ENCODE results near the gene ZKSCAN1.
A peak's percentile ranks its signal among the peaks of the same experiment; 100 is the strongest.

Gene ZKSCAN1

GRCh38 chr7:100085515-100085914 is 70.1 kb downstream of the ZKSCAN1 start:
- CTCF ChIA-PET: interaction anchor here (1.5 kb wide), 1 partner anchor 16 kb away, joined by 4 read pairs; the partner anchor contains the start of genes AP4M1 and MCM7
- POLR2A ChIA-PET: interaction anchor here (0.6 to 2.7 kb wide), 2 partner anchors 15 to 16 kb away, joined by 3 to 9 read pairs; partner anchors contain the start of gene AP4M1
- no peak for TF ChIP-seq SUZ12 (IDR thresholded peaks at IDR 0.05)
- no peak for TF ChIP-seq L3MBTL2 (conservative IDR thresholded peaks at IDR 0.05)
- no peak for TF ChIP-seq ZNF384 (IDR thresholded peaks at IDR 0.05)
- no peak for TF ChIP-seq FOXA1 (IDR thresholded peaks at IDR 0.05)
- DNase-seq (ENCODE audit: extremely low spot score): no peak

- DNase-seq (ENCODE audit: extremely low spot score): no peak
- CTCF ChIA-PET: no interaction called here
- POLR2A ChIA-PET: interaction anchor here (1.0 kb wide), 2 partner anchors 13 to 14 kb away, joined by 5 read pairs; partner anchors contain the start of genes AP4M1 and MCM7
- no peak for TF ChIP-seq SUZ12 (IDR thresholded peaks at IDR 0.05)
- TF ChIP-seq BHLHE40 (IDR thresholded peaks at IDR 0.05; ENCODE audit: borderline replicate concordance): no peak
- TF ChIP-seq CTBP1 (IDR thresholded peaks at IDR 0.05; ENCODE audit: borderline replicate concordance): no peak
- TF ChIP-seq ZNF384 (IDR thresholded peaks at IDR 0.05): no peak
- no peak for TF ChIP-seq ELF4 (IDR thresholded peaks at IDR 0.05)
- TF ChIP-seq FOXK2 (IDR thresholded peaks at IDR 0.05): no peak
- no peak for TF ChIP-seq FOXM1 (IDR thresholded peaks at IDR 0.05; ENCODE audit: borderline replicate concordance)
- no peak for TF ChIP-seq TARDBP (IDR thresholded peaks at IDR 0.05)
- TF ChIP-seq NFRKB (IDR thresholded peaks at IDR 0.05): no peak
- TF ChIP-seq SP1 (IDR thresholded peaks at IDR 0.05): no peak
- TF ChIP-seq L3MBTL2 (conservative IDR thresholded peaks at IDR 0.05): no peak
- TF ChIP-seq PKNOX1 (IDR thresholded peaks at IDR 0.05): no peak
- TF ChIP-seq FOXA1 (IDR thresholded peaks at IDR 0.05): no peak
- no peak for TF ChIP-seq ARNT (IDR thresholded peaks at IDR 0.05)
- no peak for TF ChIP-seq LEF1 (IDR thresholded peaks at IDR 0.05; ENCODE audit: borderline replicate concordance)
- no peak for TF ChIP-seq HDGF (IDR thresholded peaks at IDR 0.05; ENCODE audit: borderline replicate concordance)
Observed at GRCh38 chr7:100087055-100087750, 71.8 kb downstream of the ZKSCAN1 start.

GRCh38 chr7:100088095-100088620 is 72.8 kb downstream of the ZKSCAN1 start:
- TF ChIP-seq LEF1 (IDR thresholded peaks at IDR 0.05; ENCODE audit: borderline replicate concordance): no peak
- TF ChIP-seq L3MBTL2 (conservative IDR thresholded peaks at IDR 0.05): no peak
- TF ChIP-seq PKNOX1 (IDR thresholded peaks at IDR 0.05): no peak
- CTCF ChIA-PET: no interaction called here
- no peak for DNase-seq (ENCODE audit: extremely low spot score)
- POLR2A ChIA-PET: interaction anchor here (0.6 to 3.9 kb wide), 2 partner anchors 13 to 81 kb away, joined by 3 to 100 read pairs; partner anchors contain the start of genes AP4M1, GAL3ST4 and MCM7

- no peak for TF ChIP-seq ELF4 (IDR thresholded peaks at IDR 0.05)
- TF ChIP-seq L3MBTL2 (conservative IDR thresholded peaks at IDR 0.05): peak; percentile 85
- ChIA-PET POLR2A (interaction anchor here (0.6 to 3.9 kb wide), 3 partner anchors 12 to 80 kb away, joined by 3 to 100 read pairs (median 4); partner anchors contain the start of genes AP4M1, GAL3ST4 and MCM7), CTCF (no interaction called here)
- DNase-seq (ENCODE audit: extremely low spot score): peak; percentile 67
Observed at GRCh38 chr7:100088621-100089457, 73.4 kb downstream of the ZKSCAN1 start, which contains the start of gene COPS6. Gene COPS6 (plus strand): TSS chr7:100088969. CDS start chr7:100088991, 22 bp downstream.

- ChIA-PET CTCF (interaction anchor here (0.6 kb wide), 1 partner anchor 12 kb away, joined by 3 read pairs; no protein-coding TSS in a partner anchor), POLR2A (interaction anchor here (0.6 to 3.9 kb wide), 6 partner anchors 12 to 338 kb away, joined by 3 to 100 read pairs (median 4); partner anchors contain the start of genes AP4M1, MBLAC1 and MCM7)
- DNase-seq (ENCODE audit: extremely low spot score): no peak
- TF ChIP-seq HDGF (IDR thresholded peaks at IDR 0.05; ENCODE audit: borderline replicate concordance): no peak
- no peak for TF ChIP-seq TARDBP (IDR thresholded peaks at IDR 0.05)
- no peak for TF ChIP-seq L3MBTL2 (conservative IDR thresholded peaks at IDR 0.05)
- TF ChIP-seq SP1 (IDR thresholded peaks at IDR 0.05): no peak
- no peak for TF ChIP-seq ZNF384 (IDR thresholded peaks at IDR 0.05)
Observed at GRCh38 chr7:100089458-100090196, 74.2 kb downstream of the ZKSCAN1 start.
